Retinal pigment epithelial cell (primary cell): Measurements from ENCODE around the gene COPE.
A peak's percentile ranks its signal among the peaks of the same experiment; 100 is the strongest.

ENCODE experiments used
- DNase-seq: peaks from one replicate; pipeline ENCODE4 v3.0.0-alpha.2; 2010; ENCODE audit warnings: low read depth
- H3K4me3 ChIP-seq: 2 replicates; pipeline ENCODE4 v1.5.1; 2011; ENCODE audit warnings: mild to moderate bottlenecking, low read length, control low read depth, moderate library complexity
- CTCF ChIP-seq: conservative IDR thresholded peaks from 2 replicates; pipeline ENCODE4 v1.5.1; 2011; ENCODE audit warnings: low read depth, low read length, control low read depth, inconsistent platforms

Gene COPE

GRCh38 chr19:18939922-18940768 lies 21.0 kb upstream of the COPE start:
- no peak for DNase-seq
- H3K4me3 ChIP-seq = peak overlapping the region; percentile 91
- TF ChIP-seq CTCF = peak; percentile 4

- H3K4me3 ChIP-seq = peak overlapping the region; percentile 91
- DNase-seq = no peak
- no peak for TF ChIP-seq CTCF
Observed at GRCh38 chr19:18939163-18939562, 20.0 kb upstream of the COPE start.

GRCh38 chr19:18933297-18933696 lies 14.1 kb upstream of the COPE start:
- no peak for DNase-seq
- no peak for TF ChIP-seq CTCF
- H3K4me3 ChIP-seq = no peak overlapping the region

GRCh38 chr19:18932216-18932841 lies 13.1 kb upstream of the COPE start:
- H3K4me3 ChIP-seq = no peak overlapping the region
- no peak for DNase-seq
- no peak for TF ChIP-seq CTCF

- TF ChIP-seq CTCF = no peak
- no peak for DNase-seq
- no peak overlapping the region for H3K4me3 ChIP-seq
Observed at GRCh38 chr19:18931316-18932162, 12.4 kb upstream of the COPE start.

GRCh38 chr19:18929311-18929710 lies 10.1 kb upstream of the COPE start:
- no peak overlapping the region for H3K4me3 ChIP-seq
- DNase-seq = no peak
- TF ChIP-seq CTCF = no peak
